Activated naive CD4-positive, alpha-beta T cell treated with anti-CD3 and anti-CD28 coated beads, Interleukin-2, amount 50 U/mL, for 24 hours (primary cell): ENCODE measurements around the gene HMCN2.
"Not testable (repeated sequence)": the region's sequence is repeated elsewhere in the genome, so short reads cannot be mapped to it uniquely, and the experiment has no call there.

Experiments
- H3K27ac Mint-ChIP-seq: one replicate; pipeline ENCODE4 v1.8.0; 2021; ENCODE audit warnings: mild to moderate bottlenecking, mixed read lengths
- H3K27me3 Mint-ChIP-seq: one replicate; pipeline ENCODE4 v1.8.0; 2021; ENCODE audit warnings: mixed read lengths
- H3K36me3 Mint-ChIP-seq: one replicate; pipeline ENCODE4 v1.8.0; 2021; ENCODE audit warnings: mixed read lengths
- H3K4me1 Mint-ChIP-seq: one replicate; pipeline ENCODE4 v1.8.0; 2021; ENCODE audit warnings: mixed read lengths
- H3K4me3 Mint-ChIP-seq: one replicate; pipeline ENCODE4 v1.8.0; 2021; ENCODE audit warnings: mild to moderate bottlenecking, mixed read lengths
- H3K9me3 Mint-ChIP-seq: one replicate; pipeline ENCODE4 v1.8.0; 2021; ENCODE audit warnings: mixed read lengths

Gene HMCN2

GRCh38 chr9:130333712-130334062 is 68.1 kb downstream of the HMCN2 start:
- Mint-ChIP-seq H3K4me1 (no peaks in the 10 kb centered on the region), H3K9me3 (no peaks in the 10 kb centered on the region), H3K27ac (no peak overlapping the region), H3K27me3 (peaks cover 19% of the 10 kb centered on the region), H3K4me3 (no peak overlapping the region), H3K36me3 (no peaks in the 10 kb centered on the region)

- Mint-ChIP-seq H3K4me1 (no peaks in the 10 kb centered on the region), H3K27me3 (peaks cover 16% of the 10 kb centered on the region), H3K27ac (no peak overlapping the region), H3K36me3 (no peaks in the 10 kb centered on the region), H3K9me3 (no peaks in the 10 kb centered on the region), H3K4me3 (no peak overlapping the region)
These were observed 69.4 kb downstream of the HMCN2 start for GRCh38 chr9:130334915-130335314.

GRCh38 chr9:130336027-130336610 is 70.6 kb downstream of the HMCN2 start:
- Mint-ChIP-seq H3K27me3 (peaks cover 14% of the 10 kb centered on the region), H3K9me3 (no peaks in the 10 kb centered on the region), H3K4me3 (no peak overlapping the region), H3K36me3 (no peaks in the 10 kb centered on the region), H3K4me1 (no peaks in the 10 kb centered on the region), H3K27ac (no peak overlapping the region)

- Mint-ChIP-seq H3K27me3 (peaks cover 14% of the 10 kb centered on the region), H3K4me1 (no peaks in the 10 kb centered on the region), H3K36me3 (no peaks in the 10 kb centered on the region), H3K27ac (no peak overlapping the region), H3K9me3 (no peaks in the 10 kb centered on the region), H3K4me3 (no peak overlapping the region)
These were observed 71.3 kb downstream of the HMCN2 start for GRCh38 chr9:130336885-130337284.

- Mint-ChIP-seq H3K9me3 (no peaks in the 10 kb centered on the region), H3K27me3 (peaks cover 14% of the 10 kb centered on the region), H3K4me1 (no peaks in the 10 kb centered on the region), H3K4me3 (no peak overlapping the region), H3K36me3 (no peaks in the 10 kb centered on the region), H3K27ac (no peak overlapping the region)
These were observed 71.8 kb downstream of the HMCN2 start for GRCh38 chr9:130337318-130337717.

GRCh38 chr9:130337784-130338380 is 72.3 kb downstream of the HMCN2 start:
- Mint-ChIP-seq H3K9me3 (no peaks in the 10 kb centered on the region), H3K4me3 (no peak overlapping the region), H3K36me3 (no peaks in the 10 kb centered on the region), H3K27ac (no peak overlapping the region), H3K4me1 (no peaks in the 10 kb centered on the region), H3K27me3 (peaks cover 9% of the 10 kb centered on the region)

GRCh38 chr9:130338891-130339290 is 73.3 kb downstream of the HMCN2 start:
- H3K27ac Mint-ChIP-seq, H3K36me3 Mint-ChIP-seq, H3K9me3 Mint-ChIP-seq, H3K4me1 Mint-ChIP-seq, H3K4me3 Mint-ChIP-seq, H3K27me3 Mint-ChIP-seq: not testable (repeated sequence)

- Mint-ChIP-seq H3K9me3 (no peaks in the 10 kb centered on the region), H3K27ac (no peak overlapping the region), H3K4me1 (no peaks in the 10 kb centered on the region), H3K36me3 (no peaks in the 10 kb centered on the region), H3K4me3 (no peak overlapping the region), H3K27me3 (peaks cover 5% of the 10 kb centered on the region)
These were observed 73.7 kb downstream of the HMCN2 start for GRCh38 chr9:130339306-130339705.

GRCh38 chr9:130340011-130340410 is 74.5 kb downstream of the HMCN2 start:
- no peaks in the 10 kb centered on the region for H3K4me1 Mint-ChIP-seq
- peaks cover 4% of the 10 kb centered on the region for H3K27me3 Mint-ChIP-seq
- H3K36me3 Mint-ChIP-seq = no peaks in the 10 kb centered on the region
- no peak overlapping the region for H3K4me3 Mint-ChIP-seq
- no peak overlapping the region for H3K27ac Mint-ChIP-seq
- H3K9me3 Mint-ChIP-seq = no peaks in the 10 kb centered on the region

GRCh38 chr9:130340557-130340956 is 75.0 kb downstream of the HMCN2 start:
- H3K4me1 Mint-ChIP-seq, H3K4me3 Mint-ChIP-seq, H3K27ac Mint-ChIP-seq, H3K36me3 Mint-ChIP-seq, H3K9me3 Mint-ChIP-seq, H3K27me3 Mint-ChIP-seq: not testable (repeated sequence)

- Mint-ChIP-seq H3K36me3 (no peaks in the 10 kb centered on the region), H3K9me3 (no peaks in the 10 kb centered on the region), H3K27me3 (no peaks in the 10 kb centered on the region), H3K4me1 (no peaks in the 10 kb centered on the region), H3K4me3 (no peak overlapping the region), H3K27ac (no peak overlapping the region)
These were observed 75.6 kb downstream of the HMCN2 start for GRCh38 chr9:130341128-130341527.

- Mint-ChIP-seq H3K36me3 (no peaks in the 10 kb centered on the region), H3K4me3 (no peak overlapping the region), H3K9me3 (no peaks in the 10 kb centered on the region), H3K4me1 (no peaks in the 10 kb centered on the region), H3K27ac (no peak overlapping the region), H3K27me3 (no peaks in the 10 kb centered on the region)
These were observed 76.5 kb downstream of the HMCN2 start for GRCh38 chr9:130341839-130342713.

GRCh38 chr9:130342714-130343085 is 77.1 kb downstream of the HMCN2 start:
- no peaks in the 10 kb centered on the region for H3K4me1 Mint-ChIP-seq
- H3K36me3 Mint-ChIP-seq = no peaks in the 10 kb centered on the region
- H3K9me3 Mint-ChIP-seq = no peaks in the 10 kb centered on the region
- H3K27ac Mint-ChIP-seq = no peak overlapping the region
- no peak overlapping the region for H3K4me3 Mint-ChIP-seq
- no peaks in the 10 kb centered on the region for H3K27me3 Mint-ChIP-seq

- H3K9me3 Mint-ChIP-seq = no peaks in the 10 kb centered on the region
- no peak overlapping the region for H3K27ac Mint-ChIP-seq
- H3K36me3 Mint-ChIP-seq = no peaks in the 10 kb centered on the region
- no peak overlapping the region for H3K4me3 Mint-ChIP-seq
- no peaks in the 10 kb centered on the region for H3K4me1 Mint-ChIP-seq
- no peaks in the 10 kb centered on the region for H3K27me3 Mint-ChIP-seq
These were observed 77.9 kb downstream of the HMCN2 start for GRCh38 chr9:130343445-130343918.

GRCh38 chr9:130344366-130344765 is 78.8 kb downstream of the HMCN2 start:
- Mint-ChIP-seq H3K4me3 (no peak overlapping the region), H3K9me3 (no peaks in the 10 kb centered on the region), H3K27ac (no peak overlapping the region), H3K4me1 (no peaks in the 10 kb centered on the region), H3K36me3 (no peaks in the 10 kb centered on the region), H3K27me3 (no peaks in the 10 kb centered on the region)
